22Rv1 (cell line): ENCODE data around the gene VEPH1.

Experiments used
- H3K27ac ChIP-seq: fragments of 450-650 bp; 2 replicates; pipeline ENCODE4 v1.5.1; 2017
- CTCF ChIP-seq: fragments of 450-650 bp; IDR thresholded peaks from 2 replicates; pipeline ENCODE4 v1.5.1; 2017; ENCODE audit warnings: mild to moderate bottlenecking
- ZFX ChIP-seq: fragments of 450-650 bp; IDR thresholded peaks from 2 replicates; pipeline ENCODE4 v1.6.1; 2017; ENCODE audit warnings: antibody characterized with exemption, borderline replicate concordance

Gene VEPH1

GRCh38 chr3:157390713-157391515, 112.3 kb downstream of the VEPH1 start:
- no peak overlapping the region for H3K27ac ChIP-seq
- TF ChIP-seq CTCF (no peak), ZFX (no peak)

DNA sequence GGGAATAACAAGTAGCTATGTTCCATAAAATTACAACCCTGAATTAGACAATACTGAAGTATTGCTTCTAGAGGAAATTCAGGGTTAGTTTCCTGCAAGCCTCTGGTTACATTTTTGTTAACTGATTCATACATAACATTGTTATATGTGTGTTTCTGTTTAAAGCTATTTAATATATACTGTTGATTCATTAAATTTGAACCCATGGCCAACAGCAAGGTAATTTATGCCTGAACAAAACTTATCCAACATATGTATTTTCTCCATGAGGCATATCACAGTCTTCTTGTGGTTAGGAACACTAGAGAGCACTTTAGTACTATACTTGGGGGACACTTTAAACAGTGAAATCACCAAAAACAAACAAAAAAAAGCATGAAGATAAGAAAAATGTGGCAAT, 114.2 kb downstream of the VEPH1 start:
- no peak overlapping the region for H3K27ac ChIP-seq
- TF ChIP-seq CTCF (no peak), ZFX (no peak)

GRCh38 chr3:157387708-157388435, 115.3 kb downstream of the VEPH1 start:
- H3K27ac ChIP-seq, result no peak overlapping the region
- TF ChIP-seq ZFX (no peak), CTCF (no peak)

DNA sequence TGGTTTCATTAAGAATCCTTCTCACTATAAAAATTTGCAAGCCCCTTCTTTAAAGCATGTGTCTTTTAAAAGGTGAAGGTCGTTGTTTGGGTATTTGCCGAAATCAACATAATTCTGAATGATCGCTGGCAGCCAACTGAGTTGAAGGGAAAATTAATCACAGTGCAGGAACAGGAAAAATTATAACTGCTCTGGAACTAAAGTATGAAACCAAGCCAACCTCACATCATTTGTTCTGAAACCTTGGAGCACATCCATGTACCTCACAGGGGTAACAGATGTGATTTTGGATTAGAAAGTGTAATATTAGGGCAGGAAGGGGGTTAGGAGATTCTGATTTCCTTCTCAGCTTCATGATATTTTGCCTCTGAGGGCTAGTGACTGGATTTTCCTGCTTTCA, 118.7 kb downstream of the VEPH1 start:
- TF ChIP-seq ZFX (no peak), CTCF (no peak)
- H3K27ac ChIP-seq, result no peak overlapping the region

DNA sequence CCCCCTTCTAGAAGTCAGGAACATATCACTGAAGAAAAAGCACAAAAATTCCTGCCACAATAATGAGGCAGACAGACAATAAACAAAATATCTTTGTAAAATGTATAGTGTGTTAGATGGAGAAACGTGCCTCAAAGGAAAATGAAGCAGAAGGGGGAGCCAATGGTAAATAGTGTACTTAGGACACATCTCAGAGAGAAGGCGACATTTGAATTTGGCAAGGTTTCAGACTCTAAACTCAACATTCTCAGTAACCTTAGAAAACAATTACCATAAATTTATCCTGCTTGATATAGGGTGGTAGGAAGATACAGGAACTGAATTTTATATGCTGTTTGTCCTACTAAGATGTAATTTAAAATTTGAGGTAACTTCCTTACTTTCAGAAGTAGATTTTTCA, 119.2 kb downstream of the VEPH1 start:
- TF ChIP-seq ZFX, result no peak
- no peak overlapping the region for H3K27ac ChIP-seq

GRCh38 chr3:157381606-157382005, 121.6 kb downstream of the VEPH1 start:
- no peak overlapping the region for H3K27ac ChIP-seq
- TF ChIP-seq ZFX (no peak), CTCF (no peak)

DNA sequence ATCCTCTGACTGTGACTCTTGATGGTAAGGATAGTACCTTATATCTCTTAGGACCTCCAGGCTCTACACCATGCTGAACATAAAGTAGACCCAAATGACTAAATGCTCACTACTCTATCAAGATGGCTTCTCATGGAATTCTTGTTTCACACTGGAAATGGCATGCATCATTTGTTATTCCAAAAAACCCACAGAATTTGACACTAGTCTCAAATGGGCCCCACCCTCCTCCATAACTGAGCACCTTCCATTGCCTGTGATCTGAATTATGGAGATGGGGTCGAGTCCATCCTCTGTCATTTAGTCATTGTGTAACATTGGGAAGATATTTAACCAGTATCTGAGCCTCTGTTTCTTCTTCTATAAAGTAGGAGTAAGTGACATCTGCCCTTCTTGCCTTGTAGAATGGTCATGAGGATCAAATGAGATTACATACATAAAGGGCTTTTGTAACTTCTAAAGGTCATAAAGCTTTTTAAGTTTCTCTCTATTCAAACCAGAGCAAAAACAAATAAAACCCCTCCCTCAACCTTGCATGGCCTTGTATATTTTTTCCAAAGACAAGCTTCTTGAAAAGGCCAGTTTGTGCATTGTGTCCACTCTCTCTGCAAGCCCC, 123.6 kb downstream of the VEPH1 start:
- TF ChIP-seq ZFX (no peak), CTCF (no peak)
- no peak overlapping the region for H3K27ac ChIP-seq
